Liver (tissue), 3 donors: ENCODE data around the gene SERPINB10.

Experiments used
- CTCF ChIP-seq: fragments of 150-350 bp; IDR thresholded peaks from 2 replicates; pipeline ENCODE4 v1.5.1; 2017; ENCODE audit warnings: improper control_type of control experiment, low read depth, low read length; ENCODE audit not compliant: missing input control
- EGR1 ChIP-seq, 2 donors: IDR thresholded peaks; 2 replicates each; pipeline ENCODE4 v1.6.1; 2016 to 2018; ENCODE audit warnings: antibody characterized with exemption in 2 of 2, low read depth in 2 of 2
- FOXA1 ChIP-seq: IDR thresholded peaks from 2 replicates; pipeline ENCODE4 v1.6.1; 2016; ENCODE audit warnings: antibody characterized with exemption
- FOXA2 ChIP-seq: IDR thresholded peaks from 2 replicates; pipeline ENCODE4 v1.6.1; 2016; ENCODE audit warnings: antibody characterized with exemption
- GABPA ChIP-seq, 2 donors: IDR thresholded peaks in 1 of 2; conservative IDR thresholded peaks in 1 of 2; 2 replicates each; pipeline ENCODE4 v1.6.1; 2016; ENCODE audit warnings: antibody characterized with exemption in 2 of 2, mild to moderate bottlenecking in 1 of 2, moderate library complexity in 1 of 2
- HNF4G ChIP-seq: IDR thresholded peaks from 2 replicates; pipeline ENCODE4 v1.6.1; 2016; ENCODE audit warnings: antibody characterized with exemption
- JUND ChIP-seq, 2 donors: IDR thresholded peaks; 2 replicates each; pipeline ENCODE4 v1.6.1; 2016; ENCODE audit warnings: antibody characterized with exemption in 2 of 2
- MAX ChIP-seq: IDR thresholded peaks from 2 replicates; pipeline ENCODE4 v1.6.1; 2016; ENCODE audit warnings: antibody characterized with exemption
- RAD21 ChIP-seq, 2 donors: IDR thresholded peaks; 2 replicates each; pipeline ENCODE4 v1.6.1; 2016; ENCODE audit warnings: antibody characterized with exemption in 2 of 2, mild to moderate bottlenecking in 2 of 2
- TAF1 ChIP-seq: conservative IDR thresholded peaks from 2 replicates; pipeline ENCODE4 v1.6.1; 2016; ENCODE audit warnings: antibody characterized with exemption, mild to moderate bottlenecking
- YY1 ChIP-seq: IDR thresholded peaks from 2 replicates; pipeline ENCODE4 v1.6.1; 2016; ENCODE audit warnings: antibody characterized with exemption, mild to moderate bottlenecking
- TF ChIP-seq, protein P1 (sequence below): IDR thresholded peaks from 2 replicates; pipeline ENCODE4 v1.6.1; 2016; ENCODE audit warnings: antibody characterized with exemption
- TF ChIP-seq, protein P2 (sequence below): IDR thresholded peaks from 2 replicates; pipeline ENCODE4 v1.6.1; 2016; ENCODE audit warnings: antibody characterized with exemption, mild to moderate bottlenecking
- donor health status: healthy.
- donor health status: healthy.

DNA sequence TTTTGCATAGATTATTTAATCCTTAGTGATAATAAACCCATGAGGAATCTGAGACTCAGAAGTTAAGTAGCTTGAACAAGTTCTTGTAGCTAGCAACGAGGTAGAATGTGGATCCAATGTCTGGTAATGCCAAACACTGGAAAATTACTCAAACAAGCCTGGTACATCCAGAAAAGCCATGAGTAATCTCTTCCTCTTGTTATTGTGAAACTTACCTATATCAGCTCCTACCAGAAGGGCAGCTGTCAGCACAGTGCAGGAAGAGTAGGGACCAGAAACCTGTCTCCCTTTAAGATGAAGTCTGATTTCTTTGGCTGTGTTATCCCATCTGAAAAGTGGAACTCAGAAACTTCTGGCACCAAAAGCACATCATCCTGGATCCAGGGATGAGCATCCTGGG lies 54.4 kb downstream of the SERPINB10 start:
- no peak for TF ChIP-seq JUND (IDR thresholded peaks at IDR 0.05)
- TF ChIP-seq CTCF: no peak
- TF ChIP-seq TAF1: no peak
- TF ChIP-seq, protein P1, sequence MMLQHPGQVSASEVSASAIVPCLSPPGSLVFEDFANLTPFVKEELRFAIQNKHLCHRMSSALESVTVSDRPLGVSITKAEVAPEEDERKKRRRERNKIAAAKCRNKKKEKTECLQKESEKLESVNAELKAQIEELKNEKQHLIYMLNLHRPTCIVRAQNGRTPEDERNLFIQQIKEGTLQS: no peak
- TF ChIP-seq YY1: no peak
- TF ChIP-seq HNF4G: no peak
- TF ChIP-seq, protein P2, sequence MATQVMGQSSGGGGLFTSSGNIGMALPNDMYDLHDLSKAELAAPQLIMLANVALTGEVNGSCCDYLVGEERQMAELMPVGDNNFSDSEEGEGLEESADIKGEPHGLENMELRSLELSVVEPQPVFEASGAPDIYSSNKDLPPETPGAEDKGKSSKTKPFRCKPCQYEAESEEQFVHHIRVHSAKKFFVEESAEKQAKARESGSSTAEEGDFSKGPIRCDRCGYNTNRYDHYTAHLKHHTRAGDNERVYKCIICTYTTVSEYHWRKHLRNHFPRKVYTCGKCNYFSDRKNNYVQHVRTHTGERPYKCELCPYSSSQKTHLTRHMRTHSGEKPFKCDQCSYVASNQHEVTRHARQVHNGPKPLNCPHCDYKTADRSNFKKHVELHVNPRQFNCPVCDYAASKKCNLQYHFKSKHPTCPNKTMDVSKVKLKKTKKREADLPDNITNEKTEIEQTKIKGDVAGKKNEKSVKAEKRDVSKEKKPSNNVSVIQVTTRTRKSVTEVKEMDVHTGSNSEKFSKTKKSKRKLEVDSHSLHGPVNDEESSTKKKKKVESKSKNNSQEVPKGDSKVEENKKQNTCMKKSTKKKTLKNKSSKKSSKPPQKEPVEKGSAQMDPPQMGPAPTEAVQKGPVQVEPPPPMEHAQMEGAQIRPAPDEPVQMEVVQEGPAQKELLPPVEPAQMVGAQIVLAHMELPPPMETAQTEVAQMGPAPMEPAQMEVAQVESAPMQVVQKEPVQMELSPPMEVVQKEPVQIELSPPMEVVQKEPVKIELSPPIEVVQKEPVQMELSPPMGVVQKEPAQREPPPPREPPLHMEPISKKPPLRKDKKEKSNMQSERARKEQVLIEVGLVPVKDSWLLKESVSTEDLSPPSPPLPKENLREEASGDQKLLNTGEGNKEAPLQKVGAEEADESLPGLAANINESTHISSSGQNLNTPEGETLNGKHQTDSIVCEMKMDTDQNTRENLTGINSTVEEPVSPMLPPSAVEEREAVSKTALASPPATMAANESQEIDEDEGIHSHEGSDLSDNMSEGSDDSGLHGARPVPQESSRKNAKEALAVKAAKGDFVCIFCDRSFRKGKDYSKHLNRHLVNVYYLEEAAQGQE: no peak
- TF ChIP-seq EGR1 (IDR thresholded peaks at IDR 0.05; ENCODE audit: low read depth in 2 of 2): no peak
- TF ChIP-seq MAX: no peak
- no peak for TF ChIP-seq RAD21 (IDR thresholded peaks at IDR 0.05)
- no peak for TF ChIP-seq GABPA (IDR thresholded peaks at IDR 0.05 in 1 of 2, conservative IDR thresholded peaks at IDR 0.05 in 1 of 2)
- no peak for TF ChIP-seq FOXA1
- no peak for TF ChIP-seq FOXA2
